Dedifferentiated amniotic fluid mesenchymal stem cell (primary cell): ENCODE data around the gene TRRAP.

Experiments used
- DNase-seq: peaks from one replicate; pipeline ENCODE4 v3.0.0-alpha.2; 2016; ENCODE audit errors: extremely low spot score

The TRRAP gene

DNA sequence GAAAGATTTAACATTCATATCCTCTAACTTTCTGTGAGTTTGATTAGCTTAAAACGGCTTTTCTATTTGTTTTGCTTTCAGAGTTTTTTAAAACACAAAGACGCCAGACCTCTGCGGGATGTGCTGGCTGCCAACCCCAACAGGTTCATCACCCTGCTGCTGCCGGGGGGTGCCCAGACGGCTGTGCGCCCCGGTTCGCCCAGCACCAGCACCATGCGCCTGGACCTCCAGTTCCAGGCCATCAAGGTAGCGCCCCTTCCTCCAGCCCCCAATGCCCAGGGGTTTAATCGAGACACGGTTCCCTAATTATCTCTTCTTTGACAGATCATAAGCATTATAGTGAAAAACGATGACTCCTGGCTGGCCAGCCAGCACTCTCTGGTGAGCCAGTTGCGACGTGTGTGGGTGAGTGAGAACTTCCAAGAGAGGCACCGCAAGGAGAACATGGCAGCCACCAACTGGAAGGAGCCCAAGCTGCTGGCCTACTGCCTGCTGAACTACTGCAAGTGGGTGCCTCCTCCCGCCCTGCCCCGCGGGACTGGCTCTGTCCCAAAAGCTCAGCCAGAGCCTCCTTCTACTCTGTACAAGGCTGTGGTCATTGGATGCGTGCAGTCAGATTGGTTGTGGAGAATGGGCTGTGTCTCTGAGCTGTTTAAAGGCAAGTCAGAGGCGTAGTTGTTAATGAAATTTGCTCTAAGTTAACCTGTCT is 71.2 kb downstream of the TRRAP start:
- DNase-seq: no peak

DNA sequence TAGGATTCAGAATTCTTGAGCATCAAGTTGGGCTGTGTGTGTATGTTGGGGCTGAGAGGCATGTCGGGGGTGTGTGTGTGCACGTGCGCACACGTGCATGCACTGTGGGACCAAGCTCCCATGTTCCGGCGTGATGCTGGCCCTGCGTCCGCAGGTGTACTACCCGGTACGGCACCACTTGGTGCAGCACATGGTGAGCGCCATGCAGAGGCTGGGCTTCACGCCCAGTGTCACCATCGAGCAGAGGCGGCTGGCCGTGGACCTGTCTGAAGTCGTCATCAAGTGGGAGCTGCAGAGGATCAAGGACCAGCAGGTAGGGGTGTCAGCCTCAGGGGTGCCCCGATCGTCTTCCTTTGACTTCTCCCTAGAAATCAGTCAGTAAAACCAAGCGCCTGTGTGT is 77.7 kb downstream of the TRRAP start:
- no peak for DNase-seq

DNA sequence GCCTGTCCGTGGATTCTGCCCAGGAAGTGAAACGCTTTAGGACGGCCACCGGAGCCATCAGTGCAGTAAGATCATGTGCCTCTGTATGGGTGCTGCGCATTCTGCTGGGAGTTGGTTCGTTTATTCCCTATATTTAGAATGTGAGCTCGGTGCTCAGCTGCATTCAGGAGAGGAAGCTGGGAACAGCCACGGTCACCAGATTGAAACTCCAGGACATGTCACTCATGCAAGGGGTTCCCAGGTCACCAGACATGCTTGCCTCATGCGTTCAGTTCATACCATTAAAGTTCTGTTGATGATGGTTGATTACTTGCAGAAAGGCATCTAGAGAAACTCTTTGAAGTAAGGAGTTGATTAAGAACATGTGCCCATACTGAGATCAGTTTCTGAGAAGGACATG is 78.1 kb downstream of the TRRAP start:
- DNase-seq: no peak

DNA sequence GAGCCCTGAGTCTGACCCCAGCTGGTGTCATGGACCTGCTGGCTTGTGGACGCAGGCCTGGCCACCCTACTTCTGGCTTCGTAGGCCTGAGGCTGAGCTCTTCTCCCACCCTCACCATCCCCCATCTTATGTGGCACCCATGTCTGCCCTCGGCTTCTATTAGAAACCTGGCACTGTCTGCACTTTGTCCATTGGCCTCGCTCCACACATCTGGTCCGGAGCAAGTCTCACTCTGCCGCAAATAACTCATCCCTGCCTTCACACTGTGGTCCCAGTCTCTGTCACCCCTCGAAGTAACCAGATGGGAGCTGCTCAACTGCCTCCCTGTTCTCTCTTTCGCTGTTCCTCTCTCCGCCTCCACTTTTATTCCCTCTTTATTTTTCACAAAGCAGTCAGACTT is 78.6 kb downstream of the TRRAP start:
- DNase-seq: no peak

DNA sequence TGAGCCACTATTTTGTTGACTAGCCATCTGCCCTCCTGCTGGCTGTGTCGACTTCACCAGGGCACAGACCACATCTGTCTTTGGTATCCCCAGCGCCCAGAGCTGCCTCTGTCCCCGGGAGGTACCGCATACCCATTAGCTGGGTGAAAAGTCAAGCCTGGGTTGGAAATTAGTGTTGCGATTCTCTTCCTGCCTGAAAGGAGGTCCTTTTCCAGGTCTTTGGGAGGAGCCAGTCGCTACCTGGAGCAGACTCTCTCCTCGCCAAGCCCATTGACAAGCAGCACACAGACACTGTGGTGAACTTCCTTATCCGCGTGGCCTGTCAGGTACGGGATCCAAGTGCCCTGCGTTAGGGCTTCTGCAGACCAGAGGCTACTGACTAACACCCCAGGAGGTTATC is 79.4 kb downstream of the TRRAP start:
- no peak for DNase-seq

DNA sequence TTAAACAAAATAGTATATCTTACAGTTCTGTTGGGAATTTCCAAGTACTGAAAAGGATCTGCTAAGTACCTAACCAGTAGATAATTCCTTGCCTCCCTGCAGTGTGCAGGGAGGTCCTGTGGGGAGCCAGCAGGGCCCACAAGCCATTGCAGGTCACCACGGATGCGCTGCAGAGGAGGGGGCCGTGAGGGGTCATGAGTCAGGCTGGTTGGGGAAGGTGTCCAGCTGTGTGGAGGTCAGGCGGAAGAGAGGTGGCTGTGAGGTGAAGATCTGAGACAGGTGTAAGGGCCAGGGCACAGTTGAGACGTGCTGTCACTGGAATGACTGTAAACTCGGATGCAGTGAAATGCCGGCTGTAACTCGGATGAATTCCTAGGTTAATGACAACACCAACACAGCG is 80.6 kb downstream of the TRRAP start:
- no peak for DNase-seq

DNA sequence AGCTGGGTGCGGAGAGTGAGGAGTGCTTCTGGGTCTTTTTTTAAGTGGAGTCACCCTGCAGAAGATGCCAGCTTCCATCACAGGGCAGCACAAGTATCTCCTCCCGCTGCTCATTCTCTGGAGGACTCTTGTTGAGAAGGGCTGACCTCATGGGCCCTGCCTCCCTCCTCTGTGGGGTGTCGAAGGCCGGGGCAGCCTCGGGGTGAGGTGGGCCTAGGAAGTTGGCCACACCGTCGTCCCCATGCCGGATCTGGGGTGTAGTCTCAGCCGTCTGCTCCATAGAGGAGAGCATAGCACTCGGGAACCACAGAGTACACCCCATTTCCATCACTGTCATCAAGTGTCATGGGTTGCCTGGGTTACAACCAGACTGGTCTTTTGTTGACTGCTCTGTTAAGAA is 85.0 kb downstream of the TRRAP start:
- no peak for DNase-seq

DNA sequence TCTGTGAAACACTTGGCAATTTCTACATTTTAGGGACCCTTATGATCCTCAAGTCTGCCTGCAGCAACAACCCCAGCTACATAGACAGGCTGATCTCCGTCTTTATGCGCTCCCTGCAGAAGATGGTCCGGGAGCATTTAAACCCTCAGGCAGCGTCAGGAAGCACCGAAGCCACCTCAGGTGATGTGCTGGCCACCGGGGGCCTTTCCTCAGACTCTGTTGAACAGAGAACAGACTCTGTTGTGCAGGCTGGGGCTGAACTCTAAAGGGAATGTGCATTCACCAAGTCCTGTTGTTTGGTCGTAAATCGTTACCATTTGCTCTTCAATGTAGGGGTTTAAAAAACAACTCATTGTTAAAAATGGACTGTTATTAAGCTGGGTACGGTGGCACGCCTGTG is 86.3 kb downstream of the TRRAP start:
- no peak for DNase-seq

DNA sequence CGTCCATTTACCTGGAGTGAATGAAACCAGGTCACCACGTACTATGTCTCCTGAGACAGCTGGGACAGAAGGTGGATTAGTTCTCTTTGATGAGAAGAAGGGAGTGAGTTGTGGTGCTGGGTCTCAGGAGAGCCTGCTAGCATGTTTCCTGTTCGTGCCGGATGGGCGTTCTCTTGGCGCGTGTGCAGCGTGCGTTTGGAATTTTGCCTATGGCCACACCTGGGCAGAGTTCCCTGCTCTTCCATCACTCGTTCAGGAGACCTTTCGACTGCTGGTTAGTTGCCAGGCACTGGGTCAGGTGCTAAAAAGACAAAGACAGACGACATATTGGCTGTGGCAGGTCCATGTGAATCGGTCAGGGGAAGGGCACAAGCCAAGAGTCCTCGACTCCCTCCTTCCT is 90.3 kb downstream of the TRRAP start:
- DNase-seq: no peak

DNA sequence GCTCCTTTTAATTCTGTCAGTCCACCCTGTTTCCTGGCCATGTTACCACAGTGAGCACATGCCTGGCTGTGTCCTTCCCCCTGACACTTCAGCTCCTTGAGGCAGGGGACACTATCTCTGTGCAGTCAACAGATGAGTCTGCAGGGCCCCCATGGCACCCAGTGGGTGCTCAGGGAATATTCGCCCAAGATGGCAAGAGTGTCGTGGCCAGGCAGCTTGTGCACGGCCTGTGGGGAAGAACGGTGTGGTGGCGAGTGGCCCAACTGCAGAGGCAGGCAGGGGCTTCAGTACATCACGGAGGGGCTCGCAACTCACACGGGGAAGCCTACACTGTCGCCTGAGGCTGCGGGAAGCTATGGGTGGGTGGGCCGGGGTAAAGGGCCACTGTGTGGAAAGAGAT is 91.1 kb downstream of the TRRAP start:
- no peak for DNase-seq

DNA sequence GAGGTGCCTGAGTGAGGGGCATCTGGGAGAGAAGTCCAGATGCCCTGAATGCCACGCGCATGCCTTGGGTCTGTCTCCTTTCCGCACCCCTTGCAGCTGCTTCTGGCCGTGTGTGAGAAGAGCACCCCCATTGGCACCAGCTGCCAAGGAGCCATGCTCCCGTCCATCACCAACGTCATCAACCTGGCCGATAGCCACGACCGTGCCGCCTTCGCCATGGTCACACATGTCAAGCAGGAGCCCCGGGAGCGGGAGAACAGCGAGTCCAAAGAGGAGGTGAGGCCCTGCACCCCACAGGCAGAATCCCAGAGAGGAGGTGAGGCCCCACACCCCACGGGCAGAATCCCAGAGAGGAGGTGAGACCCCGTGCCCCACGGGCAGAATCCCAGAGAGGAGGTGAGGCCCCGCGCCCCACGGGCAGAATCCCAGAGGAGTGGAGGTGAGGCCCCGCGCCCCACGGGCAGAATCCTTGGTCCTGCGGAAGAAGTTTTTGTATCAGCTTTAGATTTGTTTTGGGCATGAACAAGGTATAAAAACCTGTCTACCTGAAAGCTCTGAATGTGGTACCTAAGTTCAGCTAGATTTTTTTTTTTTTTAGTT is 91.8 kb downstream of the TRRAP start:
- DNase-seq: no peak

DNA sequence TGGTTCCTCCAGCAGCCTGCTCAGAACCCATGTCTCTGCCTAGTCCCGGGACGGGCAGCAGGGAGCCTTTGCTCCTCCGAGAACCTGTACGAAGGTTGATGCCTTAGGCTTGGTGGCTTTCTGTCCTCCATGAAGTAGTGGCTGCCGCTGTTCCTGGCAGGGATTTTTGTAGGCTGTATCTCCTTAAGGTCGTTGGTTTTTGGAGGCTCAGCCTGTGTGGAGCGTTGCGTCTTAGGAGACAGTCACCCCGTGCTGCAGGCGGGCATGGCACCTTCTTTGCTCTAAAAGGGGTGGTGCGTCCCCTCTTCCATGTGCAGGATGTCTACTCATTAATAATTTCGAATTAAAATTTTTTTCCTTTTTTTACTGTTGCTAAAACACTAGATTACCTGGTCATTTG is 92.5 kb downstream of the TRRAP start:
- DNase-seq: no peak

DNA sequence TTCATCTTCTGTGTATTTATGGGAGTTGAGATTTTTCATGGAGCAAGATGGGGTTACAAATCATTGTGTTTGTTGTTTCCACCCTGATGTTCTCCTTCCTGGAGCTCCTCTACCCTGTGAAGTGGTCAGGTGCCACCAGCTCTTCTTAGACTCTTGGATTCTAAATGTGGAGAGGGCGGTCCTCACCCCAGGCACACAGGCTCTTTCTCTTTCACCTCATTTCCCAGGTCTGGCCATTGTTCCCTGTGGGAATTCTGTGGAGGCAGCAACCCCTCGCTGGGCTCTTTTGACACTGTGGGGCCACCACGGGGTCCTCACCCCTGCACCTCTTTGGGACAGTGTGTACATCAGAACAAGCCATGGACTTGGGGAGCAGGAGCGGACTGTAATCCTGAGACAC is 95.9 kb downstream of the TRRAP start:
- DNase-seq: no peak

DNA sequence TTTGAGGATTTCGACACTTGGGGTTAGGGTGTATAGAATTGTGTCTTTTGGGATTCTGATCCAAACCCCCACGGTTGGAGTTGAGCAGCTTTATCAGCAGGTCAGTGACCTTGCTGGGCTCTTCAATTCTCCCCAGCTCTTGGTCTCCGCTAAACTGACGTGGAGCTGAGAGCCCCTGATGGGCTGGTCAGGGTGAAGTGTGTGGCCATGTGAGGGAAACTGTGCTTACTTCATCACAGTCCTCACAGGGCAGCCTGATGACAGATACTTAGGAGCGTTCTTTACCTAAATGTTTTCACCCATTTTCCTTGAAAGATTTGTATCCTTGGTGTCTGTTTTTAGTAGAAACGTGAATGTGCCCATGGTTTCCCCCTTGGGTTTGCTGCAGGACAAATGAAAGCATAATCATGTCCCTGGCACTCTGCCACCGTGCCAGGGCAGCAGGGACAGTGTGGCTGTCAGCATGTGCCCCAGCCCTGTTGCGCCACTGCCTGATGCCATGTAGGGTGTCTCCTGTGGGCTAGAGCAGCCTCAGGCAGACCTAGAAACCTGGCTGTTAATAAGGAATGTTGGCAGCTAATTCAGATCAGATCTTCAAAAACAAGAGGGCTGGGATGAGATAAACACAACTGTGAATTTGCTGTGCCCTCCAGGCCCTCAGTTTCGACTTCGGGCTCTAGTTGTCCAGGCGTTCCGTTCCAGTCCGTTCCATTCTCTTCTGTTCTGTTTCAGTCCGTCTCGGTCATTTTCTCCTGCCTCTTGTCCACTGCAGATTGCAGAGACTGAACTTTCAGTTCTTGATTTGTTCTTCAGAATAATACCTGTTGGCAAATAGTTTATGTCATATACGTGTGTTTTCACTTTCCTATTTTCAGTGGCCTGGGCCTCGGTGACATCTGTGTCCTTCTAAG is 96.8 kb downstream of the TRRAP start:
- DNase-seq: no peak

DNA sequence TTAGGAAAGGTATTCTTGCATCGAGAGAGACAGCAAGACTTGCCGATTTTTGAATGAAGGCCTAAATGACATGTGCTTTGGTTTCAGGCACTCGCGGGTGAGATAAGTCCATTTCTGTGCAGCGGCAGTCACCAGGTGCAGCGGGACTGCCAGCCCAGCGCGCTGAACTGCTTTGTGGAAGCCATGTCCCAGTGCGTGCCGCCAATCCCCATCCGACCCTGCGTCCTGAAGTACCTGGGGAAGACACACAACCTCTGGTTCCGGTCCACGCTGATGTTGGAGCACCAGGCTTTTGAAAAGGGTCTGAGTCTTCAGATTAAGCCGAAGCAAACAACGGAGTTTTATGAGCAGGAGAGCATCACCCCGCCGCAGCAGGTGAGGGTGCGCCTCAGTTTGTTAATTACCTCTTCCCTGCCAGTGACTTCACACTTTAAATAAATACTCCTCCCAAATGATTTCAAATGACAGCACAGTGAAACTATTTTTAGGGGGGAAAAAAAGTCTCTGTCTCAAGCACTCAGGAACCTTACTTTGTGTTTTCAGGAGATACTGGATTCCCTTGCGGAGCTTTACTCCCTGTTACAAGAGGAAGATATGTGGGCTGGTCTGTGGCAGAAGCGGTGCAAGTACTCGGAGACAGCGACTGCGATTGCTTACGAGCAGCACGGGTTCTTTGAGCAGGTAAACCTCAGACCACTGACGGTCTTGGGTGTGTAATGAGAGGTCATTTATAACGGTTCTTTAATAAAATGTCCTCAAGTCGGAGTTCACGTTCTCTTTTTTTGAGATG is 98.3 kb downstream of the TRRAP start:
- no peak for DNase-seq

DNA sequence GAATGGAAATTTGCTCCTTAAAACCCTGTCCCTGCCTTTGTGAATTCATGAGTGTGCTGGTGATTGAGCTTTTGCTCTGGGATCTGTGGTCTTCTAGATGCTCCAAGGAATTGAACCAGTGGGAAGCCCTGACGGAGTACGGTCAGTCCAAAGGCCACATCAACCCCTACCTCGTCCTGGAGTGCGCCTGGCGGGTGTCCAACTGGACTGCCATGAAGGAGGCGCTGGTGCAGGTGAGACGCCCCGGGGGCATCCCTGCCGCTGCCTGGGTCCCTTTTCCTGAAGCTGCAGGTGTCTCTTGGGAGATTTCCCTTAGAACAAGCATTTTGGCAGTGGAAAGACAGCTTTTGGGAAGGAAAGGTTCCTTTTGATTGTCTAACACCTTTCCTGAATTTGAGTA is 100.3 kb downstream of the TRRAP start:
- no peak for DNase-seq

DNA sequence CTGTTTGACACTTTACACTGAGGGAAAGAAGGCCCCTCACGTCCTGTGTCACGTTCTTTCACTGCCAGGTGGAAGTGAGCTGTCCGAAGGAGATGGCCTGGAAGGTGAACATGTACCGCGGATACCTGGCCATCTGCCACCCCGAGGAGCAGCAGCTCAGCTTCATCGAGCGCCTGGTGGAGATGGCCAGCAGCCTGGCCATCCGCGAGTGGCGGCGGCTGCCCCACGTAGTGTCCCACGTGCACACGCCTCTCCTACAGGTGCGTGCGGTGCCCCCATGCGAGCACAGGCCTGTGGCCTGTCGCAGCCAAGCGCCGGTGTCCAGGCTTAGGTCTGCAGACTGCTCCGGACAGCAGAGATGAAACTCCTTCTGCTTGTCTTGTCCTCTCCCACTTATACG is 103.4 kb downstream of the TRRAP start:
- DNase-seq: no peak

DNA sequence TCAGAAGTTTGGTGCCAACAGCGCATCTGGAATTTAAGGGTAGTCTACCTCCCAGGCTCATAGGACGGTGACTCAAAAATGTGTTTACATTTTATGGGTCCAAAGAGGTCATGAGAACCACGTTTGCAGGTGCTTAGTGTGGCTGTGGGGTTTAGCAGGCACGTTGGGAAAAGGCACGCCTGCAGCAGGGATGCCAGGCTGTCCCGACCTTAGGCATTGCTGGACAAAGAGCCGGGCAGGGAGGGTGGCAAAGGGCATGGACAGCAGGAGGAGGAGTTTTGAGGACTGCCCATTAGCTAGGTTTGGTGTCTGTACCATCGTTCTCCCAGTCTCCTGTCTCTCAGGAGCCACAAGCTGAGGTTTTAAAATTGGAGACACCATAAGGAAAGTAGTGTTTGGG is 104.4 kb downstream of the TRRAP start:
- DNase-seq: no peak

DNA sequence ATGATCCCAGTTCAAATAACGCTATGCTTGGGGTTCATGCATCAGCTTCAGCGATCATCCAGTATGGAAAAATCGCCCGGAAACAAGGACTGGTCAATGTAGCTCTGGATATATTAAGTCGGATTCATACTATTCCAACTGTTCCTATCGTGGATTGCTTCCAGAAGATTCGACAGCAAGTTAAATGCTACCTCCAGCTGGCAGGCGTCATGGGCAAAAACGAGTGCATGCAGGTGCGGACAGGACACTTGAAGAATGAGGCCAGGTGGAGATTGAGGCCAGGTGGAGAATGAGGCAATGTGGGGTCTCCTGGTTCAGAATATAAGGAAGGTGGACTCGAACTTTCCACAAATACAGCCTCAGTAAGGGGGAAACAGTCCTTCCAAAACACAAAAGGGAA is 105.8 kb downstream of the TRRAP start:
- no peak for DNase-seq

DNA sequence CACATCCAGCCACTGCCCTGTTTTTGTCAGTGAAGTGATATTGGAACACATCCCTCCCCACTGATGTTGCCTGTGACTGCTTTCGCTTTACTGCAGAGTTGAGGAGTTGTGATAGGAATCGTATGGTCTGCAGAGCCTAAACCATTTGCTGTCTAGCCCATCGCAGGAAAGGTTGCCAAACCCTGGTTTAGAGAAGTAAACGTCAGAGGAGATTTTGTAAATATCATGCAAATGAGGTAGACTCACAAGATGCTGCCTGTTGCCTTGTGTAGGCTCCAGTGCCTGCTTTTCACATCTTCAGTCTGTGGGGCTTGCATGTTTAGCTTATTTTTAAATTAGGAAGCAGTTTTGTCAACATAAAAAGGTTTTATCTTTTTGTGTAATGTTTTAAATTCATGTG is 107.1 kb downstream of the TRRAP start:
- DNase-seq: no peak

DNA sequence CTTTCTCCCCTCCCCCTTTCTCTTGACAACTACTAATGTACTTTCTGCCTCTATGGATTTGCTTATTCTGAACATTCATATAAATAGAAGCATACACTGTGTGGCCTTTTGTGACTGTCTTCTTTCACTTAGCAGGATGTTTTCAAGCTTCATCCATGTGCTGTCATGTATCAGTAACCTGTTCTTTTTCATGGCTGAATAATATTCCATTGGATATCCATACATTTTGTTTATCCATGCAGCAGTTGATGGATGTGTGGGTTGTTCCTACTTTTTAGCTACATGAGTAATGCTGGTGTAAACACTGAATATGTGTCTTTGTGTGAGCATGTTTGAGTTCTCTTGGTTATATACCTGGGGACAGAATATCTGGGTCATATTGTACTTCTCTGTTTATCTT is 107.6 kb downstream of the TRRAP start:
- no peak for DNase-seq

DNA sequence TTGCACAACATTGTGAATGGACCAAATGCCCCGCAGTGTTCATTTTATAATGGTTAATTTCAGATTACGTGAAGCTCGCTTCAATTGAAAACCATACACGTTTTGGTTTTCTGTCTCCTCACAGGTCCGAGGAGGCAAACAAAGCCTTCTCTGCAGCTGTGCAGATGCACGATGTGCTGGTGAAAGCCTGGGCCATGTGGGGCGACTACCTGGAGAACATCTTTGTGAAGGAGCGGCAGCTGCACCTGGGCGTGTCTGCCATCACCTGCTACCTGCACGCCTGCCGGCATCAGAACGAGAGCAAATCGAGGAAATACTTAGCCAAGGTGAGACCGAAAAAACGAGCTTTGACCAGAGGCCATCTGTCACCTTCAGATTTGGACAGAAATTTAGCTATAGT is 110.3 kb downstream of the TRRAP start:
- DNase-seq: no peak
